GM21423 (cell line): ENCODE results near the gene OGFOD1.

Experiments
- ATAC-seq: cut with Tn5 transposase; IDR thresholded peaks from one replicate; pipeline ENCODE4 v1.9.1; 2021; ENCODE audit warnings: mild to moderate bottlenecking, moderate library complexity; ENCODE audit not compliant: unreplicated experiment

Gene OGFOD1

GRCh38 chr16:56426585-56426984, 24.8 kb upstream of the OGFOD1 start:
- ATAC-seq, result no peak

- no peak for ATAC-seq
Measured at GRCh38 chr16:56428091-56428490, 23.3 kb upstream of the OGFOD1 start.

GRCh38 chr16:56436258-56436657, 15.1 kb upstream of the OGFOD1 start:
- no peak for ATAC-seq

- no peak for ATAC-seq
Measured at GRCh38 chr16:56438038-56438437, 13.3 kb upstream of the OGFOD1 start.

- no peak for ATAC-seq
Measured at GRCh38 chr16:56447286-56447685, 4.1 kb upstream of the OGFOD1 start.

GRCh38 chr16:56448005-56448404, 3.3 kb upstream of the OGFOD1 start:
- no peak for ATAC-seq

- peak; percentile 24 for ATAC-seq
Measured at GRCh38 chr16:56450275-56450985, 924 bp upstream of the OGFOD1 start.

GRCh38 chr16:56451753-56452689, 667 bp downstream of the OGFOD1 start:
- ATAC-seq, result peak; percentile 32

GRCh38 chr16:56457927-56458470, 6.6 kb downstream of the OGFOD1 start:
- no peak for ATAC-seq

- no peak for ATAC-seq
Measured at GRCh38 chr16:56460101-56460500, 8.7 kb downstream of the OGFOD1 start.

GRCh38 chr16:56462064-56462796, 10.9 kb downstream of the OGFOD1 start:
- no peak for ATAC-seq

GRCh38 chr16:56463153-56463552, 11.8 kb downstream of the OGFOD1 start:
- ATAC-seq, result no peak

- ATAC-seq, result no peak
Measured at GRCh38 chr16:56466344-56466743, 15.0 kb downstream of the OGFOD1 start.

GRCh38 chr16:56468800-56469199, 17.4 kb downstream of the OGFOD1 start:
- ATAC-seq, result no peak

GRCh38 chr16:56469748-56470147, 18.4 kb downstream of the OGFOD1 start:
- no peak for ATAC-seq

GRCh38 chr16:56470232-56470631, 18.9 kb downstream of the OGFOD1 start:
- no peak for ATAC-seq

- ATAC-seq, result no peak
Measured at GRCh38 chr16:56470666-56471065, 19.3 kb downstream of the OGFOD1 start.

GRCh38 chr16:56475201-56475600, 23.8 kb downstream of the OGFOD1 start:
- no peak for ATAC-seq

- no peak for ATAC-seq
Measured at GRCh38 chr16:56477096-56477878, 25.9 kb downstream of the OGFOD1 start.
